ENCODE data around the gene NEUROG2.

DNA sequence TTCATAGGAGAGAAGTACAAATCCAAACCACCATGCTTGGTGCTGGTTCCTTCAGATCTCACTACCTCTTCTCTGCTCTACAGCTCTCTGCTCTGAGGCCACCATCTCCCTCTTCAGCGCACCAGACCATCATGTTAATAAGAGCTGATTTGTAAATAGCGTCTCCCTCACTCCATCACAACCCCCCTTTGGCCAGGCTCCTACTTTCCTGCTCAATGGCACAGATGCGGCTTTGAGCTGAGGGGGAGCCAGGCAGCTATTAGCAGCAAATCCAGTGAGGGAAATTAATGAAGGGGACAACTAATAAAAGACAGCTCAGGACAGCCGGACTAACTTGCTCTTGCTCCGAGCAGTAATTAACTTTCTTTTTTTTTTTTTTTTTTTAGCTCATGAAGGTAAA lies 13.1 kb downstream of the NEUROG2 start:
- TF ChIP-seq, protein P1, sequence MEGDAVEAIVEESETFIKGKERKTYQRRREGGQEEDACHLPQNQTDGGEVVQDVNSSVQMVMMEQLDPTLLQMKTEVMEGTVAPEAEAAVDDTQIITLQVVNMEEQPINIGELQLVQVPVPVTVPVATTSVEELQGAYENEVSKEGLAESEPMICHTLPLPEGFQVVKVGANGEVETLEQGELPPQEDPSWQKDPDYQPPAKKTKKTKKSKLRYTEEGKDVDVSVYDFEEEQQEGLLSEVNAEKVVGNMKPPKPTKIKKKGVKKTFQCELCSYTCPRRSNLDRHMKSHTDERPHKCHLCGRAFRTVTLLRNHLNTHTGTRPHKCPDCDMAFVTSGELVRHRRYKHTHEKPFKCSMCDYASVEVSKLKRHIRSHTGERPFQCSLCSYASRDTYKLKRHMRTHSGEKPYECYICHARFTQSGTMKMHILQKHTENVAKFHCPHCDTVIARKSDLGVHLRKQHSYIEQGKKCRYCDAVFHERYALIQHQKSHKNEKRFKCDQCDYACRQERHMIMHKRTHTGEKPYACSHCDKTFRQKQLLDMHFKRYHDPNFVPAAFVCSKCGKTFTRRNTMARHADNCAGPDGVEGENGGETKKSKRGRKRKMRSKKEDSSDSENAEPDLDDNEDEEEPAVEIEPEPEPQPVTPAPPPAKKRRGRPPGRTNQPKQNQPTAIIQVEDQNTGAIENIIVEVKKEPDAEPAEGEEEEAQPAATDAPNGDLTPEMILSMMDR (IDR thresholded peaks at IDR 0.05; ENCODE audit: extremely low read depth in 1 of 2, insufficient read depth in 1 of 2, low read depth in 1 of 2, low read length in 2 of 2): no peak
- no peak for TF ChIP-seq FOS (IDR thresholded peaks at IDR 0.05; ENCODE audit: borderline replicate concordance, insufficient read depth, low read length)
- TF ChIP-seq POLR2A (IDR thresholded peaks at IDR 0.05; ENCODE audit: low read depth, low read length): no peak
- TF ChIP-seq JUN (IDR thresholded peaks at IDR 0.05; ENCODE audit: borderline replicate concordance, insufficient read depth, insufficient read length, low read depth): no peak
- TF ChIP-seq POLR2AphosphoS5 (IDR thresholded peaks at IDR 0.05; ENCODE audit: insufficient read depth, low read depth, low read length): no peak
- no peak for TF ChIP-seq EZH2 (IDR thresholded peaks at IDR 0.05; ENCODE audit: borderline replicate concordance, low read depth, low read length, severe bottlenecking)
- TF ChIP-seq, protein P2, sequence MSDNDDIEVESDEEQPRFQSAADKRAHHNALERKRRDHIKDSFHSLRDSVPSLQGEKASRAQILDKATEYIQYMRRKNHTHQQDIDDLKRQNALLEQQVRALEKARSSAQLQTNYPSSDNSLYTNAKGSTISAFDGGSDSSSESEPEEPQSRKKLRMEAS (IDR thresholded peaks at IDR 0.05; ENCODE audit: insufficient read depth, insufficient read length): no peak
- TF ChIP-seq GATA2 (IDR thresholded peaks at IDR 0.05; ENCODE audit: insufficient read depth, insufficient read length, low read depth, low read length): no peak

Data from endothelial cell of umbilical vein (primary cell).